NCI-H187 treated with DMSO at 0.1 percent for 48 hours (cell line): Measurements from ENCODE around the gene DNAI2.
"Not testable (repeated sequence)": the region's sequence is repeated elsewhere in the genome, so short reads cannot be mapped to it uniquely, and the experiment has no call there.

Source experiments
- DNase-seq: peaks from one replicate; lab custom pipeline; 2025; lab: John Stamatoyannopoulos, UW

Gene DNAI2

GRCh38 chr17:74245145-74245831, 28.7 kb upstream of the DNAI2 start:
- DNase-seq = no peak

GRCh38 chr17:74245871-74246270, 28.2 kb upstream of the DNAI2 start:
- no peak for DNase-seq

GRCh38 chr17:74249590-74250270, 24.3 kb upstream of the DNAI2 start:
- DNase-seq = no peak

- DNase-seq = no peak
These were observed 23.6 kb upstream of the DNAI2 start for GRCh38 chr17:74250324-74250995.

GRCh38 chr17:74251051-74251450, 23.0 kb upstream of the DNAI2 start:
- no peak for DNase-seq

- no peak for DNase-seq
These were observed 22.5 kb upstream of the DNAI2 start for GRCh38 chr17:74251569-74251968.

GRCh38 chr17:74252211-74252610, 21.8 kb upstream of the DNAI2 start:
- no peak for DNase-seq

GRCh38 chr17:74253036-74253435, 21.0 kb upstream of the DNAI2 start:
- DNase-seq = no peak

- DNase-seq = no peak
These were observed 16.7 kb upstream of the DNAI2 start for GRCh38 chr17:74257311-74257710.

- no peak for DNase-seq
These were observed 14.1 kb upstream of the DNAI2 start for GRCh38 chr17:74259667-74260524.

- no peak for DNase-seq
These were observed 13.5 kb upstream of the DNAI2 start for GRCh38 chr17:74260525-74260850.

- no peak for DNase-seq
These were observed 11.4 kb upstream of the DNAI2 start for GRCh38 chr17:74262601-74263000.

GRCh38 chr17:74267054-74267453, 7.0 kb upstream of the DNAI2 start:
- DNase-seq = not testable (repeated sequence)

- DNase-seq = no peak
These were observed 6.5 kb upstream of the DNAI2 start for GRCh38 chr17:74267579-74267978.

- no peak for DNase-seq
These were observed 6.0 kb upstream of the DNAI2 start for GRCh38 chr17:74267987-74268499.

- no peak for DNase-seq
These were observed 5.5 kb upstream of the DNAI2 start for GRCh38 chr17:74268558-74268957.

- no peak for DNase-seq
These were observed 3.7 kb upstream of the DNAI2 start for GRCh38 chr17:74270333-74270732.

- DNase-seq = no peak
These were observed 2.8 kb upstream of the DNAI2 start for GRCh38 chr17:74271281-74271680.

- DNase-seq = no peak
These were observed 2.0 kb upstream of the DNAI2 start for GRCh38 chr17:74271901-74272561.

GRCh38 chr17:74272731-74273201, 1.3 kb upstream of the DNAI2 start:
- no peak for DNase-seq

GRCh38 chr17:74274709-74275340, 791 bp downstream of the DNAI2 start:
- DNase-seq = peak; percentile 61
